Measurements from ENCODE around the gene TIMM29.
"Not testable (repeated sequence)": the region's sequence is repeated elsewhere in the genome, so short reads cannot be mapped to it uniquely, and the experiment has no call there.

The TIMM29 gene

DNA sequence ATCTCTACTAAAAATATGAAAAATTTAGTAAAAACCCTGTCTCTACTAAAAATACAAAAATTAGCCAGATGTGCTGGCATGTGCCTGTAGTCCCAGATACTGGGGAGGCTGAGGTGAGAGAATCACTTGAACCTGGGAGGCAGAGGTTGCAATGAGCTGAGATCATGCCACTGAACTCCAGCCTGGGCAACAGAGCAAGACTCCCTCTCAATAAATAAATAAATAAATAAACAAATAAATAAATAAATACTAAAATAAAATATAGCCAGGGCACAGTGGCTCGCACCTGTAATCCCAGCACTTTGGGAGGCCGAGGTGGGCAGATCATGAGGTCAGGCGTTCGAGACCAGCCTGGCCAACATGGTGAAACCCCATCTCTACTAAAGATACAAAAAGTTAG, 14.8 kb downstream of the TIMM29 start:
- not testable (repeated sequence) for DNase-seq (ENCODE audit: low read depth)

DNA sequence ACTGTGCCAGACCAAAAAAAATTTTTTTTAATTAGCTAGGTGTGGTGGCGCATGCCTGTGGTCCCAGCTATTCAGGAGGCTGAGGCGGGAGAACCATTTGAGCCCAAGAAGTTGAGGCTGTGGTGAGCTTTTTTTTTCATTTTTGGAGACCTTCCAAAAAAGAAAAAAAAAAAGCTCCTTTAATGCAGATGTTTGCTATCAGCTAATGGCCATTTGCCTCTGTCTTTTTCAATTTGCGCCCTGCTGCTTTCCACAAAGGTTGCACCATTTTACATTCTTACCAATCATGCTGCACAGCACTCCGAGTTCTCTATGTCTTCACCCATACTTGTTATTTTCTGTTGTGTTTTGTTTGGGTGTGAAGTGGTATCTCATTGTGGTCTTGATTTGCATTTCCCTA, 16.7 kb downstream of the TIMM29 start:
- DNase-seq (ENCODE audit: low read depth), result no peak

DNA sequence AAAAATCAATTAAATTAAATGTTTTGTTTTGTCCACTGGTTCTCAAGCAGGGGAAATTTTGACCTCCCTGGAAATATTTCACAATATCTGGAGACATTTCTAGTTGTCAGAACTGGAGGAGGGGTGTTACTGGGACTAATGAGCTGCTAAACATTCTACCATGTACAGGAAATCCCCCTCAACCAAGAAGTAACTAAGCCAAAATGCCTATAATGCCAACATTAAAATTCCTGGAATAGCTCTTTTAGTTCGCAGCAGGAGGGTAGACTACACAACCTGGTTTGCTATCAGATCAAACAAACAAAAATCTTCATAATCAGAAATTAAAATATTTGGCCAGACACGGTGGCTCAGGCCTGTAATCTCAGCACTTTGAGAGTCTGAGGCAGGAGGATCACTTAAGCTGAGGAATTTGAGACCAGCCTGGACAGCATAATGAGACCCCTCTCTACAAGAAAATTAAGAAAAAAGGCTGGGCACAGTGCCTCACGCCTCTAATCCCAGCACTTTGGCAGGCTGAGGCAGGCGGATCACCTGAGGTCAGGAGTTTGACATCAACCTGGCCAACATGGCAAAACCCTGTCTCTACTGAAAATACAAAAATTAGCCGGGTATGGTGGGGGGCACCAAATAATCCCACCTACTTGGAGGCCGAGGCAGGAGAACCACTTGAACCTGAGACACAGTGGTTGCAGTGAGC, 18.5 kb downstream of the TIMM29 start:
- no peak for DNase-seq (ENCODE audit: low read depth)

DNA sequence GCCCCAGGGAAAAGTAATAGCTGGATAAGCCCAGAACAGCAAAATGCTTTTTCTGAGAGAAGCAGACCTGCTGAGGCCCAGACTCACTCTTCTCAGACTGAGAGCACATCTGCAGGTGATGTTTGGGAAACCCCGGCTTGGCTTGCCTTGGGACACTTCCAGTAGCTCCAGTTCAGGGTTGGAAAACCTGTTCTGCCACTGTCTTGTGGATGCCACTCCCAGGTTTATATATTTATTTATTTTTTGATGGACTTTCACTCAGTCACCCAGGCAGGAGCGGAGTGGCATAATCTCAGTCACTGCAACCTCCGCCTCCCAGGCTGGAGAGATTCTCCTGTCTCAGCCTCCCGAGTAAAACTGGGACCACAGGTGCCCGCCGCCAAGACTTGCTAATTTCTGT, 24.2 kb downstream of the TIMM29 start:
- DNase-seq (ENCODE audit: low read depth), result no peak

DNA sequence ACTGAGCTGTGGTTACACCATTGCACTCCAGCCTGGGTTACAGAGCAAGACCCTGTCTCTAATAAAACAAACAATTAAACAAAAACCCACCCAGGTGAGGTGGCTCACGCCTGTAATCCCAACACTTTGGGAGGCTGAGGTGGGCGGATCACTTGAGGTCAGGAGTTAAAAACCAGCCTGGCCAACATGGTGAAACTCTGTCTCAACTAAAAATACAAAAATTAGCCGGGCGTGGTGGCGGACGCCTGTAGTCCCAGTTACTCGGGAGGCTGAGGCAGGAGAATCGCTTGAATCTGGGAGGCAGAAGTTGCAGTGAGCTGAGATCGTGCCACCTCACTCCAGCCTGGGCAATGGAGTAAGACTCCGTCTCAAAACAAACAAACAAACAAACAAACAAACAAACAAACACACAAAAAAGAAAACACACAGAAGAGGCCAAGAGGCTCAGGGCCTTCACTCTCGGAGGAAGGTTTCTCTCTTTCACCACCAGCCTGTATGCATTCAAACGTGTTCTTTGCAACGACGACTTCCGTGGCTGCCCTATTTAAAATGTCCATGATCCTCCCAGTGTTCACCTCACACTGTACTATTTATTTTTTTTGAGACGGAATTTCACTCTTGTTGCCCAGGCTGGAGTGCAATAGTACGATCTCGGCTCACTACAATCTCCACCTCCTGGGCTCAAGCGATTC, 30.8 kb downstream of the TIMM29 start:
- DNase-seq (ENCODE audit: low read depth), result not testable (repeated sequence)

DNA sequence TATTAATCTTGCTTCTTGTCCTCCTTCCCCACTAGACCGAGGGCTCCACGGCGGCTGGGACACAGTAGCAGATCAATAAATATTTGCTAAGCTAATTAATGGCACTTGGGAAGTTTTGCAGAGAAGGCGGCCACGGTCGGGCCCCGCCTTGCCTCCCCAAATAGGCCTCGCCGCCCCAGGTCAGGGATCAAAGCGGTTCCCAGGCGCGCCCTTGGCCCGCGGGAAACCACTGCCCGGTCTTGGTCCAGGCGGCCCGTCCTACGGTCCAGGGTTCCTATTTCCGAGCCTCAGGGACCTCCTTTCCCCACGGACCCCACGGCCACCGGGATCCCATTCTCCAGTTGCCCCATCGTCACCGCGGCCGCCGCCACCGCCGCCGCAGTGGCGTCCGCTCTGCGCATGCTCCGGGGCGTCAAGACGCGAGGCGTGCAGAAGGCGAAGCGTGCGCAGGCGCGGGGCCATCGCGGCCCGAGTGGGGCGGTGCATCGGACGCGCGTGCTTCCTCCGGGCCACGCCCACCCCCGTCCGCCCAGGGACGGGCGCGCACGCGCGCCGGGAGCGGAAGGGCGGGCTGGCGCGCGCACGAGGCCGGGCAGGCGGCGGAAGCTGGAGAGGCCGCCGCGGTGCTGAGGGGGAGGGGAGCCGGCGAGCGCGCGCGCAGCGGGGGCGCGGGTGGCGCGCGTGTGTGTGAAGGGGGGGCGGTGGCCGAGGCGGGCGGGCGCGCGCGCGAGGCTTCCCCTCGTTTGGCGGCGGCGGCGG, 31.9 kb downstream of the TIMM29 start, which contains the start of gene SMARCA4:
Gene SMARCA4 (plus strand): TSS at position 717 of the 759 bp plus-strand sequence. CDS start 23,122 bp downstream, outside the sequence.
- peak; percentile 92 for DNase-seq (ENCODE audit: low read depth)

DNA sequence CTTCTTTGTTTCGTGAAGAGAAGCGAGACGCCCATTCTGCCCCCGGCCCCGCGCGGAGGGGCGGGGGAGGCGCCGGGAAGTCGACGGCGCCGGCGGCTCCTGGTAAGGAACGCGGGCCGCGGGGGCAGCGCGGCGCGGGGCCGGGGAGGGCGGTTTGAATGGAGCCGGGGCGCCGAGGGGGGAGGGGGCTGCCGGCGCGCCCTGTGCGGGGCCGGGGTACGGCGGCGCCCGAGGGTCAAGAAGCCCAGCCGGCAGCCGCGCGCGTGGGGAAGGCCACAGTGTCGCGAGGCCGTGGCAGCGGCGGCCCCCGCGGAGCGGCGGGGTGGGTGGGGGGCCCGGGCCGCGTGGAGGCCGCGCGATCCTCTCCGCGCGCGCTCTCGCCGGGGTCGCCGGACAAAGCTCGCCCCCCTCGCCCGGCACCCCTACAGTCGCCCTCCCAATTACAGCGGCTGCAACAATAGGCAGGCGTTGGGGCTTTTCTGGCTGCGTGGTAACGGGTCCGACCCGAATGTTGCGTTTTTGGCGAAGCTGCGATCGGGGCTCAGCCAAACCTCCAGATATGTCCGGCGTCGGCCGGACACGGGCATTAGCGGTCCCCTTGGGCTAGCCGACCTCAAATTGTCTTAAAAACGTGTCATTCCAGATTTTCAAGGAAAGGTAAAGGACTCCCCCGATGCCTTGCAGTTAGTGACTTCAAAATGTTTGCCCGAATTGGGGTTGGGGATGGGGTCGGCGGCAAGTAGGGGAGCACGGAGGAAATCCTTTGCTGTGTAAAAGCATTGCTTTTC, 32.7 kb downstream of the TIMM29 start:
- no peak for DNase-seq (ENCODE audit: low read depth)

DNA sequence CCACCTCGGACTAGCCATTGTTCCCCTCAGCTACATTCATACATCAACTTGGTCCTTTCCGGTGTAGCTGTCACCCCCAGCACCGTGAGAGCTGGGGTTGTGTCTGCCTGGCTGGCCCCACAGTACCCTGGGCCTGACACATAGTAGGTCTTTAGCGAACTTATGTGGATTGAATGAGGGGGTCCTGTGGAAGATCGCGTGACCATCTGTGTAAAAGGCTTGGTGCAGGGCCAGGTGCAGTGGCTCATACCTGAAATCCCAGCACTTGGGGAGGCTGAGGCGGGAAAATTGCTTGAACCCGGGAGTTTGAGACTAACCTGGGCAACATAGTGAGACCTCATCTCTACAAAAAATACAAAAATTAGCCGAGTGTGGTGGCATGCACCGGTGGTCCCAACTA, 34.3 kb downstream of the TIMM29 start:
- DNase-seq (ENCODE audit: low read depth), result no peak

DNA sequence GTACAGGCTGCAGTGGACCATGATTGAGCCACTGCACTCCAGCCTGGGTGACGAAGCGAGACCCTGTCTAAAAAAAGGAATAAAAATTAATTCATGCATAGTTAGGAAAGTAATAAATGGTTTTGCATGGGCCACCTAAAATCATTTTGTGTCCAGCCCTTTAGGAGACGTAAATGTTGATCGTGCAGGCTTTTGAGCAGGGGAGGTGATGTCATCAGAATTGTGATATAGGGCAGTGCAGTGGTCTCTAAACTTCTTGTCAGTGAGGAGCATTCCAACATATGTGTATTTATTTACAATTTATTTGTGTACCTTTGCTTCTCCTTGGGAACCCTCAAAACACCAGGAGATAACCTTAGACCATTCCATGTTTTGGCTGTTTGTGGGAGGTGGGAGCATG, 35.3 kb downstream of the TIMM29 start:
- DNase-seq (ENCODE audit: low read depth), result no peak

DNA sequence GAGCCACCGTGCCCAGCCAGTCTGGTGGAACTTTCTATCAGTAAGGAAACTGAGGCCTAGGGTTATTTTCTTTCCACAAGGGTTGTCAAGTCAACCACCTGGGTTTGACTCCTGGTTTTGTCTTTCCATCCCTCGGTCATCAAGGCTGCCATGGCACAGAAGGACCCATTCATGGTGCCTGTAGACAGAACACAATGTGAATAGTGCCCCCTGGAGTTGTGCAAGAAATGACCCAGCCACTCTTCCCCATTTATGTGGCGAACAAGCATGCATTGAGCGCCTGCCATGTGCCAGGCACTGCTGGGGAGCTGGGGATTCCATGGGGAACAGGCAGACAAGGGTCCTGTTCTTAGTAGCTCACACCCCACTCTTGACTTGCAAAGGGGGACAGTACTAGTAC, 36.3 kb downstream of the TIMM29 start:
- no peak for DNase-seq (ENCODE audit: low read depth)

DNA sequence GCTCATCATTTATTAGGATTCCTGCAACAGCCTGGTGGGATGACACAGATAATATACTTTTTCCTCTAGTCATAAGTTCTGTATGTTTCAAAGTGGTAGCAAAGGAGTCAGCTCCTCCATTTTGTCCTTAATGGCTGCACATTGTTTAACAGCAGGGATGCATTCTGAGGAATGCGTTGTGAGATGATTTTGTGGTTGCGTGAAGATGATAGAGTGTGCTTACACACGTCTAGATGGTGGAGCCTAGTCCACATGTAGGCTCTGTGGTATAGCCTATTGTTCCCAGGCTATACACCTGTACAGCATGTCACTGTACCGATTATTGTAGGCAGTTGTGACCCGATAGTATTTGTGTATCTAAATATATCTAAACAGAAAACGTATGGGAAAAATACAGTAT, 36.8 kb downstream of the TIMM29 start:
- no peak for DNase-seq (ENCODE audit: low read depth)

DNA sequence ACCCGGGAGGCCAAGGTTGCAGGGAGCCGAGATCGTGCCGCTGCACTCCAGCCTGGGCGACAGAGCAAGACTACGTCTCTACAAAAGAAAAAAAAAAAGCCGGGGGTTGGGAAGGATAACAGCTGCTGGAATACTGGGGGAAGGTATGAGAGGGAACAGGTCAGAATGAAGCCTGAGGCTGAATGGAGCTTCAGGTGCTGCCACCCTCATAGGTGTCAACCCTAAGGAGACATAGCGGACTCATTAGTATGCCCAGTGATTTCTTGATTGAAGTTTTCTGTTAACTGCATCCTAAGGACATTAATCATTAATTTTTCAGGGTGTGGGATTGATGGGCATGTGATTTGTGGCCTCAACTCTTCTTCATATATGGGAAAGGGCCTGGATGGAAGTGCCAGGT, 38.2 kb downstream of the TIMM29 start:
- no peak for DNase-seq (ENCODE audit: low read depth)

DNA sequence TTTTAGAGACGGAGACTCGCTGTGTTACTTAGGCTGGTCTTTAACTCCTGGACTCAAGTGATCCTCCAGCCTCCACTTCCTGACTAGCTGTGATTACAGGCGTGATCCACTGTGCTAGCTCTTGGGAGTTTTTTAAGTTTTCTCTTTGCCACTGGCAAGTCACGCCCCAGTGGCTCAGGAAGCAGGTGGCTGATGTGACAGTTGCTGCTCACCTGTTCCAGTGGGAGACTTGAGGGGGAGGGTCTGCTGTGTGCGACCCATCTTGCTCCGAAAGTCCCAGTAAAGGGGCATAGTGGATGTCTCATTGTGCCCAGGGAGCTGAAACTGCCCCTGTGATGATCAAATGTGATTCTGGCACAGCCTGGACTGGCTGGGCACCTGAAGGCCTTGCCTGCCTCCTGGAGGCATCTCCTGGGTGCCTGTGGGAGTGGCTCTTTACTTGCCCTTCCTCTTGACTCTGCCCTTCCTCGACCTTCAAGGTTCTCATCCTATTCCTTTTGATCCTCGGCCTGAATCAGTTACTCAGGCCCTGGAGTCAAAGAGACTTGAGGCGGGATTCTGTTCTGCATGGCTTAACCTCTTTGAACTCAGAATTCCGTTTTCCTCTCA, 40.0 kb downstream of the TIMM29 start:
- DNase-seq (ENCODE audit: low read depth), result no peak

DNA sequence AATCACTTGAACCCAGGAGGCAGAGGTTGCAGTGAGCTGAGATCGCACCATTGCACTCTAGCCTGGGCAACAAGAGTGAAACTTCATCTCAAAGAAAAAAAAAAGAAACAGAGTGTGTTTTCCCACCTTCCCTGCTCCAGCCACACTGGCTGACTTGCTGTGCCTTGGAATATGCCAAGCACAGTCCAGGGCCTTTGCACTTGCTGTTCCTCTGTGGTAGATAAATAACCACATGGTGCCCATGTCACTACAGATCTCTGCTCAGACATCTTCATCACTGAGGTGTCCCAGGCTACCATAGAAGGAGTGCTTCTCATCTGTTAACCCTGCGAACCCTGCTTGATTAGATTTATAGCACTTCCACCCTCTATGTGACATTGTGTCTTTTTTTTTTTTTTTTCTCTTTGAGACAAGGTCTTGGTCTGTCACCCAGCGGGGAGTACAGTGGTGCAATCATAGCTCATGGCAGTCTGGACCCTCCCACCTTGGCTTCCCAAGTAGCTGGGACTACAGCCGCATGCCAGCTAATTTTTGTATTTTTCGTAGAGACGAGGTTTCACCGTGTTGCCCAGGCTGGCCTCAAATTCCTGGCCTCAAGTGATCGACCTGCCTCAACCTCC, 42.6 kb downstream of the TIMM29 start:
- no peak for DNase-seq (ENCODE audit: low read depth)

DNA sequence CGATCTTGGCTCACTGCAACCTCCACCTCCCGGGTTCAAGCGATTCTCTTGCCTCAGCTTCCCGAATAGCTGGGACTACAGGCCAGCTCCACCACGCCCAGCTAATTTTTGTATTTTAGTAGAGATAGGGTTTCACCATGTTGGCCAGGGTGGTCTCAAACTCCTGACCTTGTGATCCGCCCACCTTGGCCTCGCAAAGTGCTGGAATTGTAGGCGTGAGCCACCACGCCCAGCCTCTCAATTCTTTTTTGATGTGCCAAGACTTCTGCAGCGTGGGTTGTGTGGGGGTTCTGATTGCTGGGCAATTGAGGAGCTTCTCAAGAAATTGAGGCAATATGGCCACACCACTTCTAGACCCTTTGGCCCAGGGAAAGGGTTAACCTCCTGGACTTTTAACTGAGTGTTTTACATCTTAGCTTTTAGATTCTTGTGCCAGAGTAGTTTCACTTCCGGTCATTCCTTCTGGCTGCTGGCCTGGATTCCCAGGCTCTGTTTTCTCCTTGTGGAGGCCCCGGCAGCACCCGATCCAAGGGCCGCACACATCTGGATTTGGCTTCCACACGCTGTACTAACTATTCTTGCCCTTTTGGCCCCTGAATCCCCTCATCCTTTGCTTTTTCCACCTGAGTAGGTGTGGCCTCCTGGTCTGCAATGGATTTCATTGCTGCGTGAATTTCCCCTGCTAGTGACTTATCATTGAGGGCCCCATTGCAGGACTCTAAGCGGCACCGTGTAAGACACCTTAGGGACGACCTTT, 46.9 kb downstream of the TIMM29 start:
- DNase-seq (ENCODE audit: low read depth), result no peak

DNA sequence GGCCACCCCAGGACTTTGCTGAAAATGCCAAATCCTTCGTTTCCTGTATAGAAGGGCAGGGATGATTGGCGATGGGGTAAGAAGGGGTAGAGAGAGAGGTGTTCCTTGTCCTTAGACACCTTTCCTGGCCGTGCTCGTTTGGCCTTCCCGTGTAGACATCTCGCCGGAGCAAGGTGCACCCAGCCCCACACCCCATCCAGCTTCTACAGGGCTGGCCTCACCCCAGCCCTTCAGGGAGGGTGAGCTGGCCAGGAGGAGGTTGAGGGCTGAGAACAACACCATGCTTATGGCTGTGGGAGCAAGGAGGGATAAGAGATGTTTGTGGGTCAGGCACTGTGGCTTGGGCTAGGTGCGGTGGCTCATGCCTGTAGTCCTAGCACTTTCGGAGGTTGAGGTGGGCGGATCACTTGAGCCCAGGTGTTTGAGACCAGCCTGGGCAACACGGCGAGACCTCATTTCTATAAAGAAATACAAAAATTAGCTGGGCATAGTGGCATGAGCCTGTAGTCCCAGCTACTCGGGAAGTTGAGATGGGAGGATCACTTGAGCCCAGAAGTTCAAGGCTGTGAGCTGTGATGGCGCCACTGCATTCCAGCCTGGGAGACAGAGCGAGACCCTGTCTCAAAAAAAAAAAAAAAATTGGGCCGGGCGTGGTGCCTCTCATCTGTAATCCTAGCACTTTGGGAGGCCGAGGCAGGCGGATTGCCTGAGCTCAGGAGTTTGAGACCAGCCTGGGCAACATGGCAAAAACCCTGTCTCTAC, 47.7 kb downstream of the TIMM29 start:
- DNase-seq (ENCODE audit: low read depth), result no peak

DNA sequence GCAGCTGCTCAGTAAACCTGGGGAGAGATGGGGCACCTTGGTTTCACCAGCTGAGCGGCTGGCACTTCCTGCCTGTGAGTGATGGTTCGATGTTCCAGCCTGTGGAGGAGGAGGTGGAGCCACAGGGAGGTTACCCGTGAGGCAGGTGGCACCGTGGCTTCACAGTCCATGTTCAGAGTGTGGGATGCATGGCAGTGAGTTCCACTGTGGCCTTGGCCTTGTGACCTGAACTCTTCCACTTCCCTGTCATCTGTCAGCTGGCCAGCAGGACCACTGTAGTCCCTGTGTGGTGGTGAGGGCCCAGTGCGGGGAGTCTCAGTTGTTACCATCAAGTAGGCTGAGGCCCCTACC, 49.1 kb downstream of the TIMM29 start:
- no peak for DNase-seq (ENCODE audit: low read depth)
